ENCODE data around the gene NES.

NES gene

DNA sequence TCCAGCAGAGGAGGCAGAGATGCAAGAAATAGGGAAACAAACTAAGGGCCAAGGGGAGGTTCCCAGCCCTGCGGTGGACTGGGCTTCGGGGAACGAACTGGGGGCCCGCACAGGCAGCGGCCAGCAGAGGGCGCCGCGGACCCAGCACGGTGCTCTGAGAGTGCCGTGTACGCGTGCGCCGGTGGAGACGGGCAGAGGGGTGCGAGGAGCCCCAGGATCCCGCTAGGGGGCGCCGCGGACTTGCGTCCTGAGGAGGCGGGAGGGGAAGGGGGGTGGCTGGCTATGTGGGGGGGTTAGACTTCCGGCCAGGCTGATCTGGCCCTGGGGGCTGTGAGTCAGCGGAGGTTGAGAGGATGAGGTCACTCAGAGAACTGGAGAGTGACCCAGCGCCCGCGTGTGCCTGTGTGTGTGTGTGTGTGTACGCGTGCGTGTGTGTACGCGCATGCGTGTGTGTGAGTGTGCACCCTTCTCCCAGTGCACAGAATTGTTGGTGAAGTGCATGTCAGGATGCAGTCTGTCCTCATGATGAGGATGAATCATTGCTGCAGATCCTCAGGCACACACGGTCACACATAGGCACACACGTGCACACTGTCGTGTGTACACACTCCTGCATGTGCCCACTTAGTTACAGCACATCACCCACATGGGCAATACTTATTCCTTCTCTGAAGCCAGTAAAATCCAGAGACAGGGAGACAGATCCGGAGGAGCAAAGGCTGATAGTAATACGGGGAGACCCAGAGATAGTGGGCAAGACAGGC lies 17.0 kb downstream of the NES start:
- 0 out of 2 replicates have a peak, but pooled peaks have one; percentile 39 for TF ChIP-seq TAF1 (IDR thresholded peaks at IDR 0.05; ENCODE audit: low read depth, low read length)
- no peak for TF ChIP-seq POLR2AphosphoS5 (IDR thresholded peaks at IDR 0.05; ENCODE audit: low read depth, low read length)
- peak; percentile 89 for FAIRE-seq

DNA sequence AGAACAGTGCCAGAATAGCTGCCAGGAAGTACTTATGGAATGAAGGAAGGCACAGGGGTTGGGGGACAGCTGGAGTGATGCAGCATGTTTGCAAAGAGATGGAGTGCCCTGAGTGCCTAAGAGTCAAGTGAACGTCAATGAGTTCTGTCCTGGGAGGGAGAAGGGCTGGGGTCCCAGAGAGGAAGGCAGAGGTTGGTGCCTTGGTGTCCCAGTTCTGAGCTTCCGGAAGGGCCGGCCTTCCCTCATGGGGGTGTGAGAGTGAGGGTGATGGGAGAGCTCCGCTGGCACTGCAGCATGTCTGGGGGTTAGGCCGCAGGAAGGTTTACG lies 17.6 kb downstream of the NES start:
- no peak for DNase-seq (ENCODE audit: insufficient read length, low spot score)
- TF ChIP-seq POU2F2 (IDR thresholded peaks at IDR 0.05; ENCODE audit: low read depth, low read length) (no peak), POLR2A (IDR thresholded peaks at IDR 0.05; ENCODE audit: low read depth, low read length) (no peak), POLR2AphosphoS5 (IDR thresholded peaks at IDR 0.05; ENCODE audit: low read depth, low read length) (no peak), TAF1 (IDR thresholded peaks at IDR 0.05; ENCODE audit: low read depth, low read length) (no peak), PAX5 (IDR thresholded peaks at IDR 0.05; ENCODE audit: insufficient read depth, low read length, severe bottlenecking) (no peak)
- FAIRE-seq = no peak

More for the DNA sequence above, 17.0 kb downstream of the NES start:
- peak; percentile 98 for DNase-seq (ENCODE audit: insufficient read length, low spot score)

DNA sequence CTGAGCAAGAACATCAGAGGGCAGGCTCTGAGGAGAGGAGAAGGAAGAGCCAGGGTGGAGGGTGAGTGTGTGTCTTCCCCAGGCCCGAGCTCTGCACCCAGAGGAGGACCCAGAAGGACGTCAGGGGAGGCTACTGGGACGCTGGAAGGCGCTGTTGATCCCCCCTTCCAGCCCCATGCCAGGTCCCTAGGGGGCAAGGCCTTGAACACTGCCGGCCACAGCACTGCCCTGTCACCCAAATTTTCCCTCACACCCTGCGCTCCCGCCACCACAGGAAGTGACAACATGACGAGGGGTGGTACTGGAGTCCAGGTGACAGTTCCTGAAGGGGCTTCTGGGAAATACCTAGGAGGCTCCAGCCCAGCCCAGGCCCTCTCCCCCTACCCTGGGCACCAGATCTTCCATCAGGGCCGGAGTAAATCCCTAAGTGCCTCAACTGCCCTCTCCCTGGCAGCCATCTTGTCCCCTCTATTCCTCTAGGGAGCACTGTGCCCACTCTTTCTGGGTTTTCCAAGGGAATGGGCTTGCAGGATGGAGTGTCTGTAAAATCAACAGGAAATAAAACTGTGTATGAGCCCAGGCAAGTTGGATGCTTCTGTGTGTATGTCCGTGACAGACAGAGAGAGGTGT lies 18.1 kb downstream of the NES start:
- TF ChIP-seq POU2F2 (IDR thresholded peaks at IDR 0.05; ENCODE audit: low read depth, low read length) (no peak), TAF1 (IDR thresholded peaks at IDR 0.05; ENCODE audit: low read depth, low read length) (no peak), POLR2AphosphoS5 (IDR thresholded peaks at IDR 0.05; ENCODE audit: low read depth, low read length) (no peak), SPI1 (IDR thresholded peaks at IDR 0.05; ENCODE audit: low read depth, low read length) (no peak), PAX5 (IDR thresholded peaks at IDR 0.05; ENCODE audit: insufficient read depth, low read length, severe bottlenecking) (no peak)
- DNase-seq (ENCODE audit: insufficient read length, low spot score) (no peak), FAIRE-seq (no peak)

DNA sequence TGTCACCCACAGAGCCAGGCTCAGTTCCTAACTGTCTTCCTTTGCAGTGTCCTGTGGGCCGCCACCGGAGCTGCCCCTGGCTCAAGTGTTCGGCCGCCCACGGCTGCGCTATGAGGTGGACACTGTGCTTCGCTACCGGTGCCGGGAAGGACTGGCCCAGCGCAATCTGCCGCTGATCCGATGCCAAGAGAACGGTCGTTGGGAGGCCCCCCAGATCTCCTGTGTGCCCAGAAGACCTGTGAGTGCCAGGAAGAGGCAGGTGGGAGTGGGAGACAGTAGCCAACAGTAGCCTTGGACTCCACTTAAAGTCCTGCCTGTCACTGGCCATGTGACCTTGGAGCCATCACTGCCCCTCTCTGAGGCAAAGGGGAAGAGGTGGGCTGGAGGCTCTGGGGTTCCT lies 18.7 kb downstream of the NES start:
- DNase-seq (ENCODE audit: insufficient read length, low spot score) (no peak), FAIRE-seq (no peak)
- TF ChIP-seq POLR2AphosphoS5 (IDR thresholded peaks at IDR 0.05; ENCODE audit: low read depth, low read length) (no peak), POU2F2 (IDR thresholded peaks at IDR 0.05; ENCODE audit: low read depth, low read length) (no peak), SPI1 (IDR thresholded peaks at IDR 0.05; ENCODE audit: low read depth, low read length) (no peak), TAF1 (IDR thresholded peaks at IDR 0.05; ENCODE audit: low read depth, low read length) (no peak), PAX5 (IDR thresholded peaks at IDR 0.05; ENCODE audit: insufficient read depth, low read length, severe bottlenecking) (no peak), POLR2A (IDR thresholded peaks at IDR 0.05; ENCODE audit: low read depth, low read length) (no peak)

DNA sequence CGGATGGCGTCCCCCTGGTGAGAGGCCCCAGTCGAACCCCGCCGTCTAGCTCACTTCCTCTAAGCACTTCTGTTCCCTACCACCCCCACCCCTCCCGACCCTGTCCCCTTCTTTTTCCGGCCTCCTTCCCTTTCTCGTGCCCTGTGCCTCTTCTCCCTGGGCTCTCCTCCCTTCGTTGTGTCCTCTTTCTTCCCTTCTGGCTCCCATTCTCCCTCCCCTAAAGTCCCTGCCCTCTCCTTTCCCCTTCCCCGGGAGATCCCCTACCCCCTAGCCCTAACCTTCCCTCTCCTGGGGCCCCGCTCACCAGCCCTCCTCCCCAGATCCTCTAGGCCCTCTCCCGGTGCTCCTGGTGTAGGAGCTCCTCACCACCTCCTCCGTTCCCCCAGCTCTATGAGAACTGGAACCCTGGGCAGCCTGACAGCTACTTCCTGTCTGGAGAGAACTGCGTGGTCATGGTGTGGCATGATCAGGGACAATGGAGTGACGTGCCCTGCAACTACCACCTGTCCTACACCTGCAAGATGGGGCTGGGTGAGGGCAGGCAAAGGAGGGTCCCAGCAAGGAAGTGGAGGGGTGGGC lies 19.4 kb downstream of the NES start:
- TF ChIP-seq POU2F2 (IDR thresholded peaks at IDR 0.05; ENCODE audit: low read depth, low read length) = no peak
- 0 out of 2 replicates have a peak, but pooled peaks have one; percentile 27 for TF ChIP-seq SPI1 (IDR thresholded peaks at IDR 0.05; ENCODE audit: low read depth, low read length)
- DNase-seq (ENCODE audit: insufficient read length, low spot score) (no peak), FAIRE-seq (no peak)

DNA sequence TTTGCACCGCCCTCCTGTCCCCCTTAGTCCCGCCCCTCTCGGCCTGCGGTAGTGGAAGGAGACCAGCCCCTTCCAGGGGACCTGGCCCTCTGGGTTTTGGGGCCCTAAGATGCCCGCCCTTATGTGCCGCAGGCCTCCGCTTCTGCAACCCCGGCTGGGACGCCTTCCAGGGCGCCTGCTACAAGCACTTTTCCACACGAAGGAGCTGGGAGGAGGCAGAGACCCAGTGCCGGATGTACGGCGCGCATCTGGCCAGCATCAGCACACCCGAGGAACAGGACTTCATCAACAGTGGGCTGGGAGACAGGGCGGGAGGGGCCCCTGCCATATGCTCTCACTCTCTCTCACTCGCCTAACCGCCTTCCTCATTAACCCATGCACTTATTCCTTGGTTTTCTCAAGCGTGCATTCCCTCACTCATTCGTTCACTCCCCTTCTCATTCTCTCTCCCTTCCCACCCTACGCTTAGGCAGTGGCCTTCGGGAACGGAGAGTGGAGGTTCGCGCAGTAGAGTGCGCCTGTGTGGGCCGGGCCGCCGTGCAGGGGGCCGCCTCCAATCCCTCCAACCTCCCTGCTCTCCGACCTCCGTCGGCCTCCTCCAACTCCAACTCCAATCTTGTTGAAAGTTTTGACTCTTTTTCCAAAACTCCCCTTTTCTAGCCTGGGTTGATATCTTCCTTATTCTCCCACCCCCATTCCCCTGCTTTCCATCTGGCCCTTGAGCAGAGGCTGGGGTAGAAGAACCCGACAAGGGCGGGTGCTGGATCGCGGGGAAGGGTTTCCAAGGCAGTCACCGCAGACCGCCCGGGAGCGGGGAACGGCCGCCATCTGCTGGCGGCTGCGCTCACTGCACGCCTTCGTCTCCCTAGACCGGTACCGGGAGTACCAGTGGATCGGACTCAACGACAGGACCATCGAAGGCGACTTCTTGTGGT lies 20.1 kb downstream of the NES start:
- DNase-seq (ENCODE audit: insufficient read length, low spot score) (peak; percentile 77), FAIRE-seq (peak; percentile 93)
- no peak for TF ChIP-seq TAF1 (IDR thresholded peaks at IDR 0.05; ENCODE audit: low read depth, low read length)
- no peak for TF ChIP-seq PAX5 (IDR thresholded peaks at IDR 0.05; ENCODE audit: insufficient read depth, low read length, severe bottlenecking)
- no peak for TF ChIP-seq POLR2A (IDR thresholded peaks at IDR 0.05; ENCODE audit: low read depth, low read length)
- no peak for TF ChIP-seq POLR2AphosphoS5 (IDR thresholded peaks at IDR 0.05; ENCODE audit: low read depth, low read length)
- no peak for TF ChIP-seq SPI1 (IDR thresholded peaks at IDR 0.05; ENCODE audit: low read depth, low read length)
- no peak for TF ChIP-seq POU2F2 (IDR thresholded peaks at IDR 0.05; ENCODE audit: low read depth, low read length)

DNA sequence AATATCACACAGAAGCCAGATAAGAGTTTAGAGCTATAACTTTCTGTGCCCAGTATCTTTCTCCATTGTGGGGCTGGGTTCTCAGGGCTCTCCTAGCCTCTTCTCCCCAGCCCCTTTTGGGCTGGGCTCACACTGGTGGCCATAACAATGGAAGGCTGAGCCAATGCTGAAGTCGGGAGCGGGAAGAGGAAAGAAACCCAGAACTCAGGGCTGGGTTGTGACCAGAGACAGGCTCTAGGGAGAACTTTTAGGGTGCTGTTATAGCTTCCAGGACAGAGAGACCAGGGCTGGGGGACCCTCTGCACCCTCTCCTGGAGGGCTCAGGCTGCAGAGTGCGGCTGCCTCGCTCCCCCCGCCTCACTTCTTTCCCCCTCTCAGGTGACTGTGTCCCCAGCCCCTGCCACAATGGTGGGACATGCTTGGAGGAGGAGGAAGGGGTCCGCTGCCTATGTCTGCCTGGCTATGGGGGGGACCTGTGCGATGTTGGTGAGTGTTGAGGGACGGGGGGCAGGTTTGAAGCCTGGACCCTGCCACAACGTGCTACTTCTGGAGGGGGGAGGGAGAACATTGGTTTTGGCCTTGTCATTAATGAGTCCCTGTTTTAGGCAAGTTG lies 21.2 kb downstream of the NES start:
- no peak for FAIRE-seq
- DNase-seq (ENCODE audit: insufficient read length, low spot score) = no peak
- TF ChIP-seq POLR2A (IDR thresholded peaks at IDR 0.05; ENCODE audit: low read depth, low read length) (no peak), SPI1 (IDR thresholded peaks at IDR 0.05; ENCODE audit: low read depth, low read length) (no peak), PAX5 (IDR thresholded peaks at IDR 0.05; ENCODE audit: insufficient read depth, low read length, severe bottlenecking) (no peak), TAF1 (IDR thresholded peaks at IDR 0.05; ENCODE audit: low read depth, low read length) (no peak), POLR2AphosphoS5 (IDR thresholded peaks at IDR 0.05; ENCODE audit: low read depth, low read length) (no peak), POU2F2 (IDR thresholded peaks at IDR 0.05; ENCODE audit: low read depth, low read length) (no peak)

DNA sequence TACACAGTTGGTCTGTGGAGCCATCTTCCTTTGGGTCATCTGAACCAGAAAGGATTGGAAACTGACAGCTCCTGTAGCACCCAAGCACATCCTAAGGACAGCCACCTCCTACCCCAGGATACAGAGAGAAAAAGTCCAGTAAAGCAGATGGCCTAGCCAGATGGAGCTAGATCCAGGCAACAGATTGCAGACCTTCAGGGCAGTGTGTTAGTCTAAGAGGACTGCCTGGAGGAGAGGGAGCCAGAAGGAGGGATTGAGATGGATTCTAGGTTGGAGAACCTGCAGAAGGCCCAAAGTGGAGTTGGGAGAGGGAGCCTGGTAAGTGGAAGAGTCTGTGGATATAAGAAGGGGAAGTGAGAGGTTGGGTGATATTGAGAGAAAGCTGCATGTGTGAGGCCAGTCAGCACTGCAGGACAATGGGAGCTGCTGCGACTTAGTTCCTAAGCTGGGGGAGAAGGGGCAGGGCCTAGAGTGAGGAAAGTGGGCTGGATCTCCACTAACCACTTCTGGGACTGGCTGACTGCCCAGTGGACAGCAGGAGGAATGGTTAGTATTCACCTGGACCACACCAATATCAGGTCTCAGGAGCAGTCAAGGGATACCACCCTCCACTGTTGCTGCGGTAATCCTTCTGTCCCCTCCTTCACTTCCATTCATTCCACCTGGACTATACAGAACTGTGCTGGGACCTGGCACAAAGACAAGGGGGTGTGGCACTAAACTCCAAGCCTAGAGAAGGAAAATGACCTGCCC lies 21.9 kb downstream of the NES start:
- no peak for DNase-seq (ENCODE audit: insufficient read length, low spot score)
- TF ChIP-seq POLR2AphosphoS5 (IDR thresholded peaks at IDR 0.05; ENCODE audit: low read depth, low read length) (no peak), SPI1 (IDR thresholded peaks at IDR 0.05; ENCODE audit: low read depth, low read length) (peak; percentile 64)

DNA sequence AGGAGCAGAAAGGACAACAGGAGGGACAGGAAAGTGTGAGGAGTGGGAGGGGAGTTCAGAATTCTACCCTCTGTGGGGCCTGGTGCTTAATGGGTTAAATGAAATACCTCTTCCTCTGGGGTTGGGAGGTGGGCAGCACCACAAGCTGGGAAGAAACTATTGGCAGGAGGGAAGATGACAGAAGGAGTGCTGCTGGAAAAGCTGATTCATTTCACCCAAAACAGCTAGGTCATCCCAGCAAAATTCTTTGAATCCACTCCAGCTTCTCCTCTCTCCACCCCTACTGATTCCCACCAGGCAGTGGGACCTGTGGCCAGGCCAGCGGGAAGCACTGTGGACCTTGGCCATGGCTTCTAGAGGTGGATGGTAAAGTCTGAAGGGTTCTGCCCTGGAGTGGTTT lies 22.5 kb downstream of the NES start:
- DNase-seq (ENCODE audit: insufficient read length, low spot score) (no peak), FAIRE-seq (no peak)
- no peak for TF ChIP-seq SPI1 (IDR thresholded peaks at IDR 0.05; ENCODE audit: low read depth, low read length)
- no peak for TF ChIP-seq POLR2AphosphoS5 (IDR thresholded peaks at IDR 0.05; ENCODE audit: low read depth, low read length)
- TF ChIP-seq PAX5 (IDR thresholded peaks at IDR 0.05; ENCODE audit: insufficient read depth, low read length, severe bottlenecking) = no peak
- no peak for TF ChIP-seq TAF1 (IDR thresholded peaks at IDR 0.05; ENCODE audit: low read depth, low read length)
- TF ChIP-seq POU2F2 (IDR thresholded peaks at IDR 0.05; ENCODE audit: low read depth, low read length) = no peak
- no peak for TF ChIP-seq POLR2A (IDR thresholded peaks at IDR 0.05; ENCODE audit: low read depth, low read length)

More for the DNA sequence above, 21.9 kb downstream of the NES start:
- FAIRE-seq = no peak

All from GM12891 (cell line).